Activated CD4-positive, alpha-beta T cell treated with anti-CD3 and anti-CD28 coated beads, Interleukin-2, amount 50 U/mL, for 4 hours (primary cell): Measurements from ENCODE around the gene PPP1R27.
"Not testable (repeated sequence)": the region's sequence is repeated elsewhere in the genome, so short reads cannot be mapped to it uniquely, and the experiment has no call there.

Experiments used
- DNase-seq, 2 experiments: peaks; one replicate each; pipeline ENCODE4 v3.0.0-alpha.2; 2020

Gene PPP1R27

GRCh38 chr17:81840826-81841778 is 6.3 kb upstream of the PPP1R27 start:
- no peak for DNase-seq

- not testable (repeated sequence) for DNase-seq
Measured at GRCh38 chr17:81840059-81840458, 5.2 kb upstream of the PPP1R27 start.

- no peak for DNase-seq
Measured at GRCh38 chr17:81839301-81839700, 4.5 kb upstream of the PPP1R27 start.

GRCh38 chr17:81838753-81839255 is 4.0 kb upstream of the PPP1R27 start:
- no peak for DNase-seq

GRCh38 chr17:81837641-81838040 is 2.8 kb upstream of the PPP1R27 start:
- DNase-seq, result no peak

GRCh38 chr17:81833921-81834830 is 674 bp downstream of the PPP1R27 start:
- no peak for DNase-seq

- peak; percentile 90 to 92 for DNase-seq
Measured at GRCh38 chr17:81833160-81833920, 1.5 kb downstream of the PPP1R27 start, which contains the start of gene MCRIP1. MCRIP1 (minus strand) TSS chr17:81833291; CDS start chr17:81824506, 8,785 bp downstream.

- DNase-seq, result peak; percentile 33 to 40
Measured at GRCh38 chr17:81832608-81833159, 2.2 kb downstream of the PPP1R27 start.

- DNase-seq, result peak; percentile 35 to 42
Measured at GRCh38 chr17:81831957-81832607, 2.8 kb downstream of the PPP1R27 start.

- DNase-seq, result no peak
Measured at GRCh38 chr17:81831563-81831956, 3.3 kb downstream of the PPP1R27 start.

GRCh38 chr17:81829858-81830257 is 5.0 kb downstream of the PPP1R27 start:
- no peak for DNase-seq

- no peak for DNase-seq
Measured at GRCh38 chr17:81828656-81829055, 6.2 kb downstream of the PPP1R27 start.

- no peak for DNase-seq
Measured at GRCh38 chr17:81825841-81826466, 8.9 kb downstream of the PPP1R27 start.

- DNase-seq, result no peak
Measured at GRCh38 chr17:81824595-81824994, 10.3 kb downstream of the PPP1R27 start.

GRCh38 chr17:81823820-81824550 is 10.9 kb downstream of the PPP1R27 start:
- DNase-seq, result no peak

- no peak for DNase-seq
Measured at GRCh38 chr17:81822996-81823819, 11.6 kb downstream of the PPP1R27 start.

- no peak for DNase-seq
Measured at GRCh38 chr17:81822312-81822637, 12.6 kb downstream of the PPP1R27 start.

GRCh38 chr17:81821603-81822311 is 13.1 kb downstream of the PPP1R27 start:
- DNase-seq, result peak in 1 of 2 experiments; percentile 19

GRCh38 chr17:81821147-81821546 is 13.7 kb downstream of the PPP1R27 start:
- no peak for DNase-seq
